Fibroblast of the conjunctiva (primary cell): Measurements from ENCODE around the gene PIWIL4.
"Not testable (repeated sequence)": the region's sequence is repeated elsewhere in the genome, so short reads cannot be mapped to it uniquely, and the experiment has no call there.

ENCODE experiments used
- DNase-seq: peaks from one replicate; pipeline ENCODE4 v3.0.0-alpha.2; 2010; ENCODE audit warnings: low read depth

PIWIL4 gene

DNA sequence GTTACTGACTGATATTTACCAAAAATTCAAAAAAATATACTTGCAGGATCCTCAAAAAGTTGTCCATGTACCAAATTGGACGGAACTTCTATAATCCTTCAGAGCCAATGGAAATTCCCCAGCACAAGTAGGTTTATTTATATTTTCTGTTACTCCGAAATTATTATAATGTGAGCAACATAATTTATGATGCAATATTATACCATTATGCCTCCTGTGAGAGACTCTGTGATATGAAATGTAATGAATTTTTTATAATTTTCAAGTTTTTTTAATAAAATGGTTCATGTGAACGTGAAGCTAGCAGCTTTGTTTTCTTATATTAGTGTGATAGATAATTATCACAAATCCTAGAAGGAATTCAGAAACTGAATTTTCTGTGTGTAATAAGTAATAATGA is 18.2 kb downstream of the PIWIL4 start:
- no peak for DNase-seq

DNA sequence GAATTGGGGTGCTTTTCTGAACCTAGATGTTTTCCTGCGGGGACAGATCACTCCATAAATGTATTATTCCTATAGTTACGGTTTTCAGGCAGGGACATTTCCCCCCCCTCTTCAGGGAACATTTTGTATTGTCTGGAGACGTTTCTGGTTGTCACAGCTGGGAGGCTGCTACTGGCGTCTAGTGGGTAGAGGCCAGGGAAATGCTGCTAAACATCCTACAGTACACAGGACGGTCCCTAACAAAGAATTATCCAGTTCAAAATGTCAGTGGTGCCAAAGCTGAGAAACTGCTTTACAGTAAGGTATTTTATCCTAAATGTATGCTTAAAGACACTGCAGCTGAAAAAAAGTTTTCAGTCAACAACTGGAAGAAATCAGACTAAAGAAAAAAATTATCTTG is 19.4 kb downstream of the PIWIL4 start:
- DNase-seq = no peak

DNA sequence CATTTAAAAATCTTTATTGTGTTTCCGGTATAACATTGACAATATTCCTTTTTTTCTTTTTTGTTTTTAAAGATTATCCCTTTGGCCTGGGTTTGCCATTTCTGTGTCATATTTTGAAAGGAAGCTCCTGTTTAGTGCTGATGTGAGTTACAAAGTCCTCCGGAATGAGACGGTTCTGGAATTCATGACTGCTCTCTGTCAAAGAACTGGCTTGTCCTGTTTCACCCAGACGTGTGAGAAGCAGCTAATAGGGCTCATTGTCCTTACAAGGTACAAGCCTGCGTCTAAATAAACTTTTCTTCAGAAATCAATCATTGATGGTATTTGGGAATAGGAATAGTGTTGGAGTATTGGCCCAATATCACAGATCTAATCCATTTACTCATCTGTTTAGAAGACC is 19.8 kb downstream of the PIWIL4 start:
- no peak for DNase-seq

DNA sequence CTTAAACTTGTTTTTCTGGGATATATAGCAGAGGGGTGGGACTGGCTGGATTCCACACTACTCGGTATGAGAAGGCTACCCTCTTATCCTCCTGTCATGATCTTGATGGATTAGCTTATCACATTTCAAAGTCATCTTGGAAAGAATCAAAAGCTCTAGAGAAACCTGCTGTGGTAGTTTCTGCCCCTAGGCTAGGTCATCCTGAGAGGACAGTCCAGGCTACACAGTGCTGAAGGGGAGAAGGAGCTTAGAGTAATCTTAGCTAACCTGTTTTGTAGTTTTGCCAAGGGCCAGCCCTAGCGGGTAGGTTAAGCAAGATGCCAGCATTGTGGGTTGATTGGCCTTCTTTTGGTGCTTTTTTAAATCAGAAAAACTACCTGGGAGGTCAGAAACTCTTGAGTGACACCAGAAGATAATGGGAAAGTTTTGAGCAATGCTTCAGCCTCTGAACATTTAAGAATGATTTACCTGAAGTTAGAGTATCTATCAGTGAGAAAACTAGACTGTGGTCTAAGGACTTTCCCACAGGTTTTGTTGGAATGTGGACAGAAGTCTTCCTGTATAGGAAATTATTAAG is 21.3 kb downstream of the PIWIL4 start:
- DNase-seq = no peak

- no peak for DNase-seq
These were observed 23.3 kb downstream of the PIWIL4 start for GRCh38 chr11:94590352-94591041.

GRCh38 chr11:94593030-94593429 is 25.9 kb downstream of the PIWIL4 start:
- no peak for DNase-seq

DNA sequence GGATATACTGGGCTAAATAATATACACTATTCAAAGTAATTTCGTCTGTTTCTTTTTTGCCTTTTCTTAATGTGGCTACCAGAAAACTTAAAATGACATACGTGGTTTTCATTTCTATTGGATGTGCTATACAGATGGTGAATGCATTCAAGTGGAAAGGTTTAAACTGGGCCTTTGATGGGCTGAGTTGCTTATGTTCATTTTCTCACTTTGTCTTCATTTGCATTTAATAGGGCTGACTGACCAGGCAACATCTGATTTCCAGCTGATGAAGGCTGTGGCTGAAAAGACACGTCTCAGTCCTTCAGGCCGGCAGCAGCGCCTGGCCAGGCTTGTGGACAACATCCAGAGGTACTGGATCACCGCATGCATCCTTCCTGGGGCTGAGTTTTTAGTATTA is 27.9 kb downstream of the PIWIL4 start:
- no peak for DNase-seq

DNA sequence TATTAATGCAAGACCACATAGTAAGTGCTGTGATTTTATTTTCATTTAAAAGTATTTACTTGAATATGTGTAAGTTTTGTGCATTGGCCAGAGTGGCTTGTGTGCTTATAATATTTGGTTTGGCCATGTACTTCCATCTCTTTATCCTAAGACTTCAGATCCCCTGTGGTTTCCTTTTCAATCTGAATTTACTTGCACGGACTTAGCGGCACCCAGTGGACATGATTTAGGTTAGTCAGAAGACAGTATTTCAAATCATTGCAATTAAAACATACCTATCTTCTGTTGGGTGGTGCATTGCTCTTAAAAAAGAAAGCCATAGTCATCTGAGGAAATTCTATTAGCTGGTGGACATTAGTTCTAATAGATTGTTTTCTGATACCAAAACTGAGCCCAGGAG is 30.7 kb downstream of the PIWIL4 start:
- DNase-seq = no peak

- no peak for DNase-seq
These were observed 32.3 kb downstream of the PIWIL4 start for GRCh38 chr11:94599510-94599909.

GRCh38 chr11:94602430-94603372 is 35.5 kb downstream of the PIWIL4 start:
- DNase-seq = peak; percentile 80

DNA sequence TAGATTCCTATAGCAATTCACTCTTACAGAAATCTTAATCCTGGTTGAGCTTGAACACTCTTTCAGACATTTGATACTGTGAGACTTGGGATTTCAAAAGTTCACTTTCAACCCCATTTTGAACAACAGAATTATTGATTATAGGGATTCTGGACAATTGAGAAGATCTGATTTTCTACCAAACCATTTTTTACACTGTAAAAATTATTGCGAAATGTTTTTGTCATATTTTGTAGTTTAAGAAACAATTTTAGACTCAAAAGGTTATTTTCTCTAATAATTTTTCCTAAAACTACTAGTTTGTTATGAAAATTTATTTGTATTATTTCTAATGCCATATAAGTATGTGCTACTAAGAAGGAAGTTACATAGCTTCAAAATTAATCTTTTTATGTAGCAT is 36.4 kb downstream of the PIWIL4 start:
- no peak for DNase-seq

- no peak for DNase-seq
These were observed 37.3 kb downstream of the PIWIL4 start for GRCh38 chr11:94604482-94604881.

GRCh38 chr11:94613120-94613519 is 46.0 kb downstream of the PIWIL4 start:
- no peak for DNase-seq

GRCh38 chr11:94623120-94623735 is 56.1 kb downstream of the PIWIL4 start:
- peak; percentile 80 for DNase-seq

- DNase-seq = not testable (repeated sequence)
These were observed 58.3 kb downstream of the PIWIL4 start for GRCh38 chr11:94625422-94625821.

DNA sequence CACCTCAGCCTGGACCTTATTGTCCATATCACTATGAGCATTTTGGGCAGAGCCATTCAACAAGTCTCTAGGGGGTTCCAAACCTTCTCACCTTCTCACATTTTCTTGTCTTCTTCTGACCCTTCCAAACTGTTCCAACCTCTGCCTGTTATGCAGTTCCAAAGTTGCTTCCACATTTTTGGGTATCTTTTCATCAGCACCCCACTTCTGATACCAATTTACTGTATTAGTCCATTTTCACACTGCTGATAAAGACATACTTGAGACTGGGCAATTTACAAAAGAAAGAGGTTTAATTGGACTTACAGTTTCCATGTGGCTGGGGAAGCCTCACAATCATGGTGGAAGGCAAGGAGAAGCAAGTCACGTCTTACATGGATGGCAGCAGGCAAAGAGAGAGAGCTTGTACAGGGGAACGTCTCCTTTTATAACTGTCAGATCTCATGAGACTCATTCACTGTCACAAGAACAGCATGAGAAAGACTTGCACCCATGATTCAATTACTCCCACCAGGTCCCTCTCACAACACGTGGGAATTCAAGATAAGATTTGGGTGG is 59.9 kb downstream of the PIWIL4 start:
- not testable (repeated sequence) for DNase-seq

- DNase-seq = no peak
These were observed 62.6 kb downstream of the PIWIL4 start for GRCh38 chr11:94629741-94630140.

- no peak for DNase-seq
These were observed 63.1 kb downstream of the PIWIL4 start for GRCh38 chr11:94630221-94630620.

GRCh38 chr11:94632356-94632755 is 65.2 kb downstream of the PIWIL4 start:
- no peak for DNase-seq

DNA sequence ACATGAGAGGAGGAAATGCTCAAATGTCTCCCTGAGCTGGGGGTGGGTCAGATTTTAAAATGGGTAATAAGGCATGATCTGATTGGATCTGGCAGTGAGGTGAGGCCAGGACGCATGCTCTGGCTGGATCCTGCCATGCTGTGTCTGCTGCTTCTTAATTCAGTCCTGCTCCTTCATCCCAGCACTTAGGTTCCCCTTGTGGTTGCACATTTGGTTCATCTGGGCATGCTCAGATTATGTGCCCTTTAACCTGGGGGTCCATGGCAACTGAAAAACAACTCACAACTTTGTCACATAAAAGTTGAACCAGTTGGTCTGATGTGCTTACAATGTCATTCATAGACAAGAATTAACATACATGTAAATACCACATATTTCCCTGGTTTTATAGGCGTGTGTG is 67.9 kb downstream of the PIWIL4 start:
- DNase-seq = no peak

GRCh38 chr11:94636388-94636949 is 69.3 kb downstream of the PIWIL4 start:
- no peak for DNase-seq
